H1 (cell line): Measurements from ENCODE around the gene UNC79. TPM values are rescaled to one million over a fixed set of nuclear protein-coding genes. Genes with fewer than 3 reads are reported as not detected.

ENCODE experiments used
- RFX5 ChIP-seq: IDR thresholded peaks from 2 replicates; pipeline ENCODE4 v1.6.1; 2011; ENCODE audit warnings: low read depth, low read length, improper control_type of control experiment, borderline replicate concordance
- polyA plus RNA-seq, 7 experiments: library from polyadenylated mRNA; depleted of rRNA in 3 of 7; stranded (reverse) in 5 of 7; unstranded in 2 of 7; fragments of >200 nt in 5 of 7; fragments of 200-250 nt in 2 of 7; gene quantifications; 1 replicate in 5 of 7; 2 replicates in 1 of 7; 4 replicates in 1 of 7; pipeline versions ENCODE4 v1.2.1 to v1.2.3, GENCODE V29; 2011 to 2013; ENCODE audit warnings: missing spikeins in 2 of 7, mixed read lengths in 2 of 7
- total RNA-seq: library from RNA; stranded (reverse); fragmentation: NEBNext Ultra II Directional; extraction: Animal tissue kit (Norgen Biotek cat#: 25700); gene quantifications from 2 replicates; pipeline ENCODE4 v1.2.1, GENCODE V29; 2021

The UNC79 gene
- total and polyA plus RNA-seq, 2 of the 8 experiments (the other 6 are each of a cell fraction or from before 2014, with no cell fraction given): 1.8 to 2.3 TPM

GRCh38 chr14:93579178-93579577 lies 148.4 kb downstream of the UNC79 start (continued):
- no peak for TF ChIP-seq RFX5
